HL-60/S4 (cell line): ENCODE data around the gene ABHD12.

Source experiments
- in situ Hi-C: fragments of 300-500 bp; cut with MboI; formaldehyde crosslinking; loops from 2 replicates; pipeline ENCODE4 v1.14.3; 2022; ENCODE audit warnings: low sequenced_read_pairs

ABHD12 gene

GRCh38 chr20:25390538-25391528, at the start of gene ABHD12:
ABHD12 (minus strand) TSS chr20:25390835; CDS start chr20:25390703, 132 bp downstream.
- in situ Hi-C loops = loop anchor here (10.0 kb wide), 1 partner anchor 86 kb away; no protein-coding TSS in a partner anchor

- in situ Hi-C loops = no loop called here
Measured at GRCh38 chr20:25439328-25439727, 48.7 kb upstream of the ABHD12 start.

DNA sequence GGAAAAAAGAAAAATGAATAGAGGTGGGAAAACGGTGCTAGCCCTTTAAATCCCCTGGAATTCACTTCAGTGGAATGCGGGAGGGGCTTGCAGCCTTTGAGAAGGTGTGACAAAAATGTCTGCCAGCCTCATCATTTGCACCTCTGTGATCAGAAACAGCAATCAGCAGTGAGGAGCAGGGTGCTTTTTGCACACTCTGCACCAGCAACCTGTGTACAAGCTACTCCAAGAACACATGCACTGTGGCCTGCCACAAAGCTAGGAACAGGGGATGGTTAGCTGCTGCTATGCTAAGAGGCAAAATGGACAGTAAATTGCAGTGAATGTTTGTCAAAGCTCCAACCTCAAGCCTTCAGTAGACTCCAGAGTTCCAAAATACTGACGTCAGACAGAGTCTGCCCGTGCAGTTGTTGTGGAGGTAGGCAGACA, 46.5 kb upstream of the ABHD12 start:
- in situ Hi-C loops = no loop called here

GRCh38 chr20:25424536-25424935, 33.9 kb upstream of the ABHD12 start:
- in situ Hi-C loops = no loop called here

- in situ Hi-C loops = no loop called here
Measured at GRCh38 chr20:25422032-25422431, 31.4 kb upstream of the ABHD12 start.

GRCh38 chr20:25421102-25421501, 30.5 kb upstream of the ABHD12 start:
- in situ Hi-C loops = no loop called here

DNA sequence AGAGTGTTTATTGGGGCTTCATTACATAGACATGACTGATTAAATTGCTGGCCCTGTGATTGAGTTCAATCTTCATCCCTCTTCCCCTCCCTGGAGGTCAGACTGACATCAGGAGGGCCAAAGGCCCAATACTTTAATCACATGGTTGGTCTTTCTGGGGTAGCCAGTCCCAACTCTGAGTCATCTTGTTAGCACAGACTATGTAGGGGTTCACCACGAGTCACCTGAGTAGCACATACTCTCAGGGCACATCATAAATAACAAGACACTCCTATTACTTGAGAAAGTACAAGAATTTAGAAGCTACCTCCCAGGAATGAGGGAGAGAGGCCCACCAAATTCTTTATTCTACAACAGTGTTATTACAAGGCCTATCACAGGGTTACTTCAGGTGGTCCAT, 28.1 kb upstream of the ABHD12 start:
- in situ Hi-C loops = no loop called here

- in situ Hi-C loops = loop anchor here (10.0 kb wide), 1 partner anchor 414 kb away; the partner anchor contains the start of gene APMAP
Measured at GRCh38 chr20:25408890-25409289, 18.3 kb upstream of the ABHD12 start.

DNA sequence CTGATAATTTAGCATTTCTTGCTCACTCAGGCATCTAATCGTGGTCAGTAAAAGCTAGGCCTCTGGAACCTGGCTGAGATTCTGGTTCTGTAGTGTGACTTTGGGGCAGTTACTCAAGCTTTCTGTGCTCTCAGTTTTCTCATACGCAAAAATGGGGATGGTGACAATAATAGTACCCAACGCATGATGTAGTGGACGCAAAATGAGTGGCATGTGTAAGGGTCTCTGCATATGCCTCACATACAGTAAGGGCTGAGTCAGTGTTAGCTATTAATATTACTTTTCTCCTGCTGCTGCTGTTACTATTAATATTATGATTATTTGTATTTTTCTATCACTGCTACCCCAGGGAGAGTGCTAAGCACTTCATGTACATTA, 17.5 kb upstream of the ABHD12 start:
- in situ Hi-C loops = loop anchor here (10.0 kb wide), 1 partner anchor 413 kb away; the partner anchor contains the start of gene APMAP

DNA sequence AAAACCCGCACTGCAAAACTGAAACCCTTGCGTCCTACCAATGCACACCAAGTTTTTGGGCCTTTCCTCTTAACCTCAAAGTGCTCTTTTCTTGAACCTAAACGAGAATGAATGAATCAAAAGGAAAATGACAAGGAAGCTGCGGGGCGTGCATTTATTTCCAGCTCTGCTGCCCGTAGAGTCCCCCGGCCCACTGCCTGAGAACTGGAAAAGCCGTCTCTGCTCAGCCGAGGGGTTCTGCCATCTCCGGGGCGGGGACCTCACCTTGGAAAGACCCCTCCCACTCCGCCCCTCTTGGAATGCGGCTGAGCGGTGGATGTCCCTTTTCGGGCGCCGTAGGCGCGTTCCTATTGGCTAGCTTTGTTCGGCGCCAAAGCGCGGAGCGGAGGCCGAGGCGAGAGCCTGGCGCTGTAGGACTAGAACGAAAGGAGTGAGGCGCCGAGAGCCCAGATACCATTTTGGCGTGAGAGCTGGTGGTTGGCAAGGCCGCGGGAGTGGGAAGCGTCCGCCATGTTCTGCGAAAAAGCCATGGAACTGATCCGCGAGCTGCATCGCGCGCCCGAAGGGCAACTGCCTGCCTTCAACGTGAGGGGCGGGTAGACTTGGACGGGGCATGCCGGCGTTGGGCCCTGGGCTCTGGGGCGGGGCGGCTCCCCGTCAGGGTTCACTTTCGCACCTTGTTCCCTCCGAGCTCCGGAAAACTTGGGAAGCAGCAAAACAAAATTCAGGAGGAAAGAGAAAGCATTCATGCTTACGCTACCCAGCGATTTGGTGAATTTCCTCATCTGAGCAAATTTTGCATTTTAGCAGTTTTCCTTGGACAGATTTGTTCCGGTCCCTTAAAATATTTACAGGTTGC, 16.9 kb upstream of the ABHD12 start, which contains the start of gene GINS1:
Gene GINS1, plus strand, starts transcription at position 363 of the 859 bp plus-strand sequence. Its CDS starts 148 bp downstream, at position 511.
- in situ Hi-C loops = loop anchor here (10.0 kb wide), 1 partner anchor 413 kb away; the partner anchor contains the start of gene APMAP

DNA sequence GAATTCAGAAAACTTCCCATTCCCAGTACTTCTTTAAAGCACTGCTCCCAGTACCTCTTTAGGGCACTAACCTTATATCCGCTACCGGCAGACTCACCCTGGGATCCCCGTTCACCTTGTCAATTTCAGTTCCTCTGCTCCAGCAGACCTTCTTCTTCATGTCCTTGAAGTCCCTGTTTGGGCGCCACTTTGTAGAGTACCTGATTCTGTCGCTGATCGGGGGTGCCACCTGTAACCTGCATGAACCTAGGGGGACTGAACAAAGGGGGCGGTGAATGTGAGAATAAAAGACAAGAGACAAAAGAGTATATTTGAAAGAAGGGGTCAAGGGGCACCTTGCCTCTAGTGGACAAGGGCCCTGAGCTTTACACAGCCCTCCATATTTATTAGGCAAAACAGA, 11.9 kb upstream of the ABHD12 start:
- in situ Hi-C loops = loop anchor here (10.0 kb wide), 1 partner anchor 408 kb away; the partner anchor contains the start of gene APMAP

- in situ Hi-C loops = loop anchor here (10.0 kb wide), 1 partner anchor 406 kb away; the partner anchor contains the start of gene APMAP
Measured at GRCh38 chr20:25400291-25400732, 9.7 kb upstream of the ABHD12 start.

DNA sequence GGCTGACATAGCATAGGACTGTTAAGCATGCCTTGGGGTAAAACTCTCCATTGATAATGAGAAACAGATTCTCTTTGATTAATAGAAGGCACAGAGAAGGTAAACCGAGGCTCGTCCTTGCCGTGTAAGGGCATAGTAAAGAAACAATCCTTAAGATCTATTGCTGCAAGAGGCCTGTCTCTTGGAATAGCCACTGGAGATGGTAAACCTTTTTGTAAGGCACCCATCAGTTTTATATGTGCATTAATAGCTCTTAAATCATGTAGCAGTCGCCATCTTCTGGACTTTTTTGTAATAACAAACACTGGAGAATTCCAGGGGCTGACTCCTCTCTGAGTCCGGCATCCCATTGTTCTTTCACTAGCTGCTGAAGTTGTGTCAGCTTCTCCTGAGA, 8.4 kb upstream of the ABHD12 start:
- in situ Hi-C loops = loop anchor here (10.0 kb wide), 1 partner anchor 94 kb away; no protein-coding TSS in a partner anchor

DNA sequence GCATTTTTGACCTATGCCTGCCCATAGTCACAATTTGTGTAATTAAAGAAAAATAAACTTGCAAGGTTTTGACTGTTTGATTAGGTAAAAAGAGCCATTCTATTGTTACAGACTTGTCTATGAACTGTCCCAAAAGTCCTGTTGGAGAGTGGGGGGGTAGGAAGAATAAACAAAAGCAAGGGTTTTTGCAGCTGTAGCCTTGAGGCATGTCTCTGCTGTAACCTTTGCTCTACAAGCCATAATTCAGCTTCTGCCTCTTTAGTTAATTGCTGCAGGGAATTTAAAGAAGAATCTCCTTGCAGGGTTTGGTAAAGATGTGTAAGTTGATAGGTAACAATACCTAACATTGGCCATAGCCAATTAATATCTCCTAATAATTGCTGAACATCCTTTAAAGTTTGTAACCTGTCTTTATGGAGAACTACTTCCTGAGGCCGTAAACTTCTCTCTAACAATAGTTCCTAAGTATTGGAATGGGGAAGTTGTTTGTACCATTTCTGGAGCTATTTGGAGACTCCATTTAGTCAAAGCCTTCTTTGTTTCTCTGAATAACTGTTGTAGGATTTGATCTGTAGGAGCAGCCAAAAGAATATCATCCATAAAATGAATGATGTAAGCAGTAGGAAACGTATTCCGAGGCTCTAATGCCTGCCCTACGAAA, 7.9 kb upstream of the ABHD12 start:
- in situ Hi-C loops = loop anchor here (10.0 kb wide), 1 partner anchor 94 kb away; no protein-coding TSS in a partner anchor

GRCh38 chr20:25397821-25398220, 7.2 kb upstream of the ABHD12 start:
- in situ Hi-C loops = loop anchor here (10.0 kb wide), 1 partner anchor 93 kb away; no protein-coding TSS in a partner anchor

DNA sequence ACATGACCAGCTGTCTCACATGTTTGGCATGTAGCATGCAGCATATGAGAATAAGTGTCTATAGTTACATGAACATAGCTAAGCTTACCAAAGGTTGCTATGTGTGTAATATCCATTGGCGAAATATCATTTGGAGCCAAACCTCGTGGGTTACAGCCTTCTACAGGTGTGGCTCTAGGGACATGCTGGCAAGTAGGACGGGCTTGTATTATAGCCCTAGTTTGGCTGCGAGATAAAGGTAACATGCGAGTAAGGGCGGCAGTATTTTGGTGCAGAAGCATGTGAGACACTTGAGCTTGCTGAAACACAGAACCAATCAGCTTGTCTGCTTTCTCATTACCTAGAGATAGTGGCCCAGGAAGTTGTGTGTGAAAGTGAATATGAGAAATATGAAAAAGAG, 6.5 kb upstream of the ABHD12 start:
- in situ Hi-C loops = loop anchor here (10.0 kb wide), 1 partner anchor 92 kb away; no protein-coding TSS in a partner anchor

DNA sequence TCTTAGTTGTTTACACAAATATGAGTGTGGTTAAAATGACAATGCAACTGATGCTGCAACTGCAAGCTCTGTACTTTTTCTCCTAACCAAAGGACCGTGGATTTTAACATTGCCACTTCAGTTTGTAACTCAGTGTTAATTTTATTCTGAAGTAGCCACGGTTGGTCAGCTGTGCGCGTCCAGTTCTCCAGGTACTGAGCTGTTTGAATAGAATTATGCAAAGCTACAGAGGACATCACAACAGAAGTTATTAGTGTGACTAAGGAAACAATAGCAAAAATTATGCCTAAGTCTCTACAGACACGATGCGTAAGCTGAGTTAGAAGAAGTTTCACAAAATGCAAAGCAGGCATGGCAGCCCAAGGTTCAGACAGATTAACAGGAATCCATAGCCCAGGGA, 4.4 kb upstream of the ABHD12 start:
- in situ Hi-C loops = loop anchor here (10.0 kb wide), 1 partner anchor 90 kb away; no protein-coding TSS in a partner anchor

- in situ Hi-C loops = loop anchor here (10.0 kb wide), 1 partner anchor 89 kb away; no protein-coding TSS in a partner anchor
Measured at GRCh38 chr20:25394276-25394675, 3.6 kb upstream of the ABHD12 start.

- in situ Hi-C loops = loop anchor here (10.0 kb wide), 1 partner anchor 85 kb away; no protein-coding TSS in a partner anchor
Measured at GRCh38 chr20:25389858-25390537, 637 bp downstream of the ABHD12 start.
